Activated CD4-positive, alpha-beta T cell treated with anti-CD3 and anti-CD28 coated beads, Interleukin-2, amount 50 U/mL, for 1 hour (primary cell): ENCODE results near the gene AMH.
"Not testable (repeated sequence)": the region's sequence is repeated elsewhere in the genome, so short reads cannot be mapped to it uniquely, and the experiment has no call there.

Experiments used
- DNase-seq: peaks from one replicate; pipeline ENCODE4 v3.0.0-alpha.2; 2020

AMH gene

GRCh38 chr19:2271234-2272103 is 22.3 kb downstream of the AMH start:
- DNase-seq, result no peak

- peak; percentile 67 for DNase-seq
Observed at GRCh38 chr19:2273356-2274184, 24.4 kb downstream of the AMH start.

GRCh38 chr19:2274185-2274711 is 25.1 kb downstream of the AMH start:
- no peak for DNase-seq

- DNase-seq, result peak; percentile 46
Observed at GRCh38 chr19:2274931-2275535, 25.9 kb downstream of the AMH start.

GRCh38 chr19:2275588-2276428 is 26.7 kb downstream of the AMH start:
- DNase-seq, result no peak

- DNase-seq, result no peak
Observed at GRCh38 chr19:2276429-2276986, 27.4 kb downstream of the AMH start.

- DNase-seq, result no peak
Observed at GRCh38 chr19:2277138-2277537, 28.0 kb downstream of the AMH start.

GRCh38 chr19:2278459-2279158 is 29.5 kb downstream of the AMH start:
- DNase-seq, result no peak

GRCh38 chr19:2280633-2281264 is 31.6 kb downstream of the AMH start:
- no peak for DNase-seq

- DNase-seq, result not testable (repeated sequence)
Observed at GRCh38 chr19:2281265-2282061, 32.3 kb downstream of the AMH start.

GRCh38 chr19:2282062-2282861 is 33.1 kb downstream of the AMH start, which contains the start of gene PEAK3:
PEAK3 (minus strand) TSS chr19:2282175; CDS start chr19:2280931, 1,244 bp downstream.
- DNase-seq, result no peak

GRCh38 chr19:2282862-2283237 is 33.7 kb downstream of the AMH start:
- DNase-seq, result no peak

GRCh38 chr19:2283835-2284507 is 34.8 kb downstream of the AMH start:
- no peak for DNase-seq

GRCh38 chr19:2286402-2287140 is 37.4 kb downstream of the AMH start:
- DNase-seq, result no peak

GRCh38 chr19:2287585-2288337 is 38.6 kb downstream of the AMH start:
- no peak for DNase-seq

- DNase-seq, result no peak
Observed at GRCh38 chr19:2288338-2288817, 39.3 kb downstream of the AMH start.
